ENCODE results near the gene PTBP1. TPM values are rescaled to one million over a fixed set of nuclear protein-coding genes. Genes with fewer than 3 reads are reported as not detected.

The PTBP1 gene
- total RNA-seq, 2 experiments from 2014 or later = 510 to 532 TPM

DNA sequence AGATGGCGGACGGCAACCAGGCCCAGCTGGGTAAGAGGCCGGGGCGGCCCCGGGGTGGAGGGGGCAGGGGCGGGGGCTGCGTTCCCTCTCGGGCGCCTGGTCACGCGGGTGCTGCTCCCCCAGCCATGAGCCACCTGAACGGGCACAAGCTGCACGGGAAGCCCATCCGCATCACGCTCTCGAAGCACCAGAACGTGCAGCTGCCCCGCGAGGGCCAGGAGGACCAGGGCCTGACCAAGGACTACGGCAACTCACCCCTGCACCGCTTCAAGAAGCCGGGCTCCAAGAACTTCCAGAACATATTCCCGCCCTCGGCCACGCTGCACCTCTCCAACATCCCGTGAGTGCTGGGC is 11.1 kb downstream of the PTBP1 start:
- Mint-ChIP-seq H3K4me1 (ENCODE audit: low read depth) (no peaks in the 10 kb centered on the region), H3K4me3 (no peak overlapping the region), H3K9me3 (no peaks in the 10 kb centered on the region), H3K27ac (no peak overlapping the region), H3K27me3 (ENCODE audit: low read depth) (no peaks in the 10 kb centered on the region), H3K36me3 (ENCODE audit: low read depth) (peaks cover 51% of the 10 kb centered on the region)
- no peak for DNase-seq
- intact Hi-C loops (cut with micrococcal nuclease) = no loop called here
- CTCF ChIA-PET = no interaction called here

DNA sequence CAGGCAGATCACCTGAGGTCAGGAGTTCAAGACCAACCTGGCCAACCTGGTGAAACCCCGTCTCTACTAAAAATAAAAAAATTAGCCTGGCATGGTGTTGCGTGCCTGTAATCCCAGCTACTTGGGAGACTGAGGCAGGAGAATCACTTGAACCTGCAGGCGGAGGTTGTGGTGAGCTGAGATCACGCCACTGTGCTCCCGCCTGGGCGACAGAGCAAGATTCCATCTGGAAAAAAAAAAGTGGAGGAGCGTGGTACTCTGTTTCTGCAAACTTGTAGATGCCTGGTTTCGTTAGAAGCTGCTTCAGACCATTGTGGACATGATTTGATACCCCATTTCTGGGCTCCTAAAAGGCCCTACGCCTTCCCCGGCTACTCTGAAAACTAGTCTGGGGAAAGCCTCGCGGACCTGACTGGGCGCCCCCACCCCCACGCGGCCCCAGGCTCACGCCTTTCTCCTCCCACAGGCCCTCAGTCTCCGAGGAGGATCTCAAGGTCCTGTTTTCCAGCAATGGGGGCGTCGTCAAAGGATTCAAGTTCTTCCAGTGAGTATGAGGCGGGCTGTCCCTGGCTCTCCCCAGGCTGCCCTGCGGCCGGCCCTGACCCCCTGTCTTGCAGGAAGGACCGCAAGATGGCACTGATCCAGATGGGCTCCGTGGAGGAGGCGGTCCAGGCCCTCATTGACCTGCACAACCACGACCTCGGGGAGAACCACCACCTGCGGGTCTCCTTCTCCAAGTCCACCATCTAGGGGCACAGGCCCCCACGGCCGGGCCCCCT is 13.0 kb downstream of the PTBP1 start:
- Mint-ChIP-seq H3K9me3 (no peaks in the 10 kb centered on the region), H3K27ac (peak overlapping the region; percentile 53), H3K27me3 (ENCODE audit: low read depth) (no peaks in the 10 kb centered on the region), H3K36me3 (ENCODE audit: low read depth) (peaks cover 50% of the 10 kb centered on the region), H3K4me3 (no peak overlapping the region), H3K4me1 (ENCODE audit: low read depth) (no peaks in the 10 kb centered on the region)
- CTCF ChIA-PET = no interaction called here
- intact Hi-C loops (cut with micrococcal nuclease) = no loop called here
- no peak for DNase-seq

DNA sequence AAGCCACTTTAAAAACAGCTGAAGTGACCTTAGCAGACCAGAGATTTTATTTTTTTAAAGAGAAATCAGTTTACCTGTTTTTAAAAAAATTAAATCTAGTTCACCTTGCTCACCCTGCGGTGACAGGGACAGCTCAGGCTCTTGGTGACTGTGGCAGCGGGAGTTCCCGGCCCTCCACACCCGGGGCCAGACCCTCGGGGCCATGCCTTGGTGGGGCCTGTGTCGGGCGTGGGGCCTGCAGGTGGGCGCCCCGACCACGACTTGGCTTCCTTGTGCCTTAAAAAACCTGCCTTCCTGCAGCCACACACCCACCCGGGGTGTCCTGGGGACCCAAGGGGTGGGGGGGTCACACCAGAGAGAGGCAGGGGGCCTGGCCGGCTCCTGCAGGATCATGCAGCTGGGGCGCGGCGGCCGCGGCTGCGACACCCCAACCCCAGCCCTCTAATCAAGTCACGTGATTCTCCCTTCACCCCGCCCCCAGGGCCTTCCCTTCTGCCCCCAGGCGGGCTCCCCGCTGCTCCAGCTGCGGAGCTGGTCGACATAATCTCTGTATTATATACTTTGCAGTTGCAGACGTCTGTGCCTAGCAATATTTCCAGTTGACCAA is 13.7 kb downstream of the PTBP1 start:
- Mint-ChIP-seq H3K27ac (peak overlapping the region; percentile 53), H3K36me3 (ENCODE audit: low read depth) (peaks cover 53% of the 10 kb centered on the region), H3K4me3 (no peak overlapping the region), H3K27me3 (ENCODE audit: low read depth) (no peaks in the 10 kb centered on the region), H3K4me1 (ENCODE audit: low read depth) (no peaks in the 10 kb centered on the region), H3K9me3 (no peaks in the 10 kb centered on the region)
- intact Hi-C loops (cut with micrococcal nuclease) = no loop called here
- CTCF ChIA-PET = no interaction called here
- no peak for DNase-seq

DNA sequence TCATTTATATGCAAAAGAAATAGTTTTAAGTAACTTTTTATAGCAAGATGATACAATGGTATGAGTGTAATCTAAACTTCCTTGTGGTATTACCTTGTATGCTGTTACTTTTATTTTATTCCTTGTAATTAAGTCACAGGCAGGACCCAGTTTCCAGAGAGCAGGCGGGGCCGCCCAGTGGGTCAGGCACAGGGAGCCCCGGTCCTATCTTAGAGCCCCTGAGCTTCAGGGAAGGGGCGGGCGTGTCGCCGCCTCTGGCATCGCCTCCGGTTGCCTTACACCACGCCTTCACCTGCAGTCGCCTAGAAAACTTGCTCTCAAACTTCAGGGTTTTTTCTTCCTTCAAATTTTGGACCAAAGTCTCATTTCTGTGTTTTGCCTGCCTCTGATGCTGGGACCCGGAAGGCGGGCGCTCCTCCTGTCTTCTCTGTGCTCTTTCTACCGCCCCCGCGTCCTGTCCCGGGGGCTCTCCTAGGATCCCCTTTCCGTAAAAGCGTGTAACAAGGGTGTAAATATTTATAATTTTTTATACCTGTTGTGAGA is 14.3 kb downstream of the PTBP1 start:
- CTCF ChIA-PET = no interaction called here
- H3K4me1 Mint-ChIP-seq (ENCODE audit: low read depth) = no peaks in the 10 kb centered on the region
- H3K27me3 Mint-ChIP-seq (ENCODE audit: low read depth) = no peaks in the 10 kb centered on the region
- DNase-seq = no peak
- peaks cover 56% of the 10 kb centered on the region for H3K36me3 Mint-ChIP-seq (ENCODE audit: low read depth)
- peaks cover 2% of the 10 kb centered on the region for H3K9me3 Mint-ChIP-seq
- no peak overlapping the region for H3K27ac Mint-ChIP-seq
- intact Hi-C loops (cut with micrococcal nuclease) = no loop called here
- no peak overlapping the region for H3K4me3 Mint-ChIP-seq

DNA sequence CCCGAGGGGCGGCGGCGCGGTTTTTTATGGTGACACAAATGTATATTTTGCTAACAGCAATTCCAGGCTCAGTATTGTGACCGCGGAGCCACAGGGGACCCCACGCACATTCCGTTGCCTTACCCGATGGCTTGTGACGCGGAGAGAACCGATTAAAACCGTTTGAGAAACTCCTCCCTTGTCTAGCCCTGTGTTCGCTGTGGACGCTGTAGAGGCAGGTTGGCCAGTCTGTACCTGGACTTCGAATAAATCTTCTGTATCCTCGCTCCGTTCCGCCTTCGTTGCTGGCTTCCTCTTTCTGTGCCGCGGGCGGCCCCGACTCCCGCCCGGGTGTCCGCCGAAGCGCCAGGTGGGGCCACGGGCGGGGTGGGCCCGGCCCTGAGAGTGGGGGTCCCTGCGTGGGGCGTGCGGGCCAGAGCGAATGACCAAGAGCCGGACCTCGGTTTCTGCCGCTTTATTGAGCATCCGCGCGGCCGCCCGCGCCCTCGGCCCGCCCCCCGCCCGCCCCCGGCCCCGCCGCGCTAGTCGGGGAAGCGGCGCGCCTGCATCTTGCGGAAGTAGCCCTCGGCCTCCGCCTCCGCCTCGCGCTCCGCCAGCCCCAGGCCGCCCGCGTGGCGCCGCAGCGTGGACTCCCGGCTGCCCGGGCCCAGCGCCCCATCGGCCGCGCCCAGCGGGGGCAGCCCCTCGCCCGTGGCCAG is 14.9 kb downstream of the PTBP1 start:
- intact Hi-C loops (cut with micrococcal nuclease) = no loop called here
- CTCF ChIA-PET = no interaction called here
- Mint-ChIP-seq H3K27me3 (ENCODE audit: low read depth) (no peaks in the 10 kb centered on the region), H3K36me3 (ENCODE audit: low read depth) (peaks cover 52% of the 10 kb centered on the region), H3K4me1 (ENCODE audit: low read depth) (no peaks in the 10 kb centered on the region), H3K9me3 (peaks cover 2% of the 10 kb centered on the region), H3K4me3 (no peak overlapping the region), H3K27ac (no peak overlapping the region)
- no peak for DNase-seq

DNA sequence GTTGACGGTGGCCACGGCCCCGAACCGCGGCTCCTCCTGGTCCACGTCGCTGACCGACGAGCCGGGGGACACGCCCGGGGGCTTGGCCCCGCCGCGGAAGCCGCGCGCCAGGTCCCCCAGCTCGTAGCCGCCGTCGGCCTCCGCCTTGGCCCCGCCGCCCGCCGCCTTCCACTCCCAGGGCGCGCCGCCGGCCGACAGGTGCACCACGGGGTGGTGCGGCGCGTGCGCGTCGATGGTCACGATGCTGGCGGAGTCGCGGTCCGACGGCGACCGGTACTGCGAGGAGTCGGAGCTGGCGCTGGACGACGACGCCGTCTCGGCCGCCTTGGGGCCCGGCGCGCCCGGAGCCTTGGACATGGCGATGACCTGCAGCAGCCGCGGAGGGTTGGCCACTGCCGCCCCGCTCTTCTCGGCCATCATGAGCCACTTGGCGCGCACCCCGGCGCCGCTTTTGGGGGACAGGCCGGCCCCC is 15.5 kb downstream of the PTBP1 start:
- Mint-ChIP-seq H3K9me3 (peaks cover 2% of the 10 kb centered on the region), H3K27ac (no peak overlapping the region), H3K4me1 (ENCODE audit: low read depth) (no peaks in the 10 kb centered on the region), H3K36me3 (ENCODE audit: low read depth) (peaks cover 46% of the 10 kb centered on the region), H3K4me3 (no peak overlapping the region), H3K27me3 (ENCODE audit: low read depth) (no peaks in the 10 kb centered on the region)
- intact Hi-C loops (cut with micrococcal nuclease) = no loop called here
- CTCF ChIA-PET = no interaction called here
- DNase-seq = no peak

DNA sequence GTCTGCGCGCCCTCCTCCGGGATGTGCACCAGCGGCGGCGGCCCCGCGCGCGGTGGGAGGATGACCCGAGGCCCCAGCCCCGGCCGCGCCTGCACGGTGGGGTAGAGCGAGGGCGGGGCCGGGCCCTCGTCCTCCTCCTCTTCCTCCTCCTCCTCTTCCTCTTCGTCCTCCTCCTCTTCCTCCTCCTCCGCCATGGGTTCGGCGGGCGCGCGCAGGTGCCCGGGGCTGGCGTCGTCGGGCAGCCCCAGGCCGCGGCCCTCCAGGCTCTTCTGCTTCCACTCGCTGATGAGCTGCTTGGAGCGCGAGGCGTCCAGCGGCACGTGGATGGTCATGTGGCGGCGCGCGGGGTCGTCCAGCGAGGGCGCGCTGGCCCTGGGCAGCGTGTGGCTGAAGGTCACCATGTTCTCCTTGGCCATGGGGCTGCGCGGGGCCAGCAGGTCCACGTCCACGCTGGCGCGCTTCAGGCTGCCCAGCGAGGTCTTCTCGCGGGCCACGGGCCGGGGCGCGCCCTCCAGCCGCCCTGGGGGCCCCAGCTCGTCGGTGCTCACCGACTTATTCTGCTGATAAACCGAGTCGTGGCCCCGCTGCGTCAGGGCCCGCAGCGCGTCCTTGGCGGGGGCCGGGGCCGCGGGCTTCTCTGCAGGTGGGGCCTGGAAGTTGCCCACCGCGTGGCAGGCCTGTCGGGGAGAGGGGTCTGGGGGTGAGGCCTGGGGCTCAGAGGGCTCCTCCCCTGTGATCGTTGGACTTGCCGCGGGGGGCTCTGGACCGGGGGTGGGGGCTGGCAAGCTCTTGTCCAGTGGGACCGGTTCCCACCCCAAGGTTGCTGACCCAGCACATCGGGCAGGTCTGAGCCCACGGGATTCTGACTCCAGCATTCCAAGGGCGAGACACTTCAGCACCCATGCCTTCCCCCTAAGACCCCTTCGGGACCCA is 16.2 kb downstream of the PTBP1 start:
- intact Hi-C loops (cut with micrococcal nuclease) = no loop called here
- Mint-ChIP-seq H3K27me3 (ENCODE audit: low read depth) (no peaks in the 10 kb centered on the region), H3K27ac (no peak overlapping the region), H3K4me3 (no peak overlapping the region), H3K36me3 (ENCODE audit: low read depth) (peaks cover 43% of the 10 kb centered on the region), H3K4me1 (ENCODE audit: low read depth) (no peaks in the 10 kb centered on the region), H3K9me3 (peaks cover 2% of the 10 kb centered on the region)
- DNase-seq = no peak
- CTCF ChIA-PET = no interaction called here

DNA sequence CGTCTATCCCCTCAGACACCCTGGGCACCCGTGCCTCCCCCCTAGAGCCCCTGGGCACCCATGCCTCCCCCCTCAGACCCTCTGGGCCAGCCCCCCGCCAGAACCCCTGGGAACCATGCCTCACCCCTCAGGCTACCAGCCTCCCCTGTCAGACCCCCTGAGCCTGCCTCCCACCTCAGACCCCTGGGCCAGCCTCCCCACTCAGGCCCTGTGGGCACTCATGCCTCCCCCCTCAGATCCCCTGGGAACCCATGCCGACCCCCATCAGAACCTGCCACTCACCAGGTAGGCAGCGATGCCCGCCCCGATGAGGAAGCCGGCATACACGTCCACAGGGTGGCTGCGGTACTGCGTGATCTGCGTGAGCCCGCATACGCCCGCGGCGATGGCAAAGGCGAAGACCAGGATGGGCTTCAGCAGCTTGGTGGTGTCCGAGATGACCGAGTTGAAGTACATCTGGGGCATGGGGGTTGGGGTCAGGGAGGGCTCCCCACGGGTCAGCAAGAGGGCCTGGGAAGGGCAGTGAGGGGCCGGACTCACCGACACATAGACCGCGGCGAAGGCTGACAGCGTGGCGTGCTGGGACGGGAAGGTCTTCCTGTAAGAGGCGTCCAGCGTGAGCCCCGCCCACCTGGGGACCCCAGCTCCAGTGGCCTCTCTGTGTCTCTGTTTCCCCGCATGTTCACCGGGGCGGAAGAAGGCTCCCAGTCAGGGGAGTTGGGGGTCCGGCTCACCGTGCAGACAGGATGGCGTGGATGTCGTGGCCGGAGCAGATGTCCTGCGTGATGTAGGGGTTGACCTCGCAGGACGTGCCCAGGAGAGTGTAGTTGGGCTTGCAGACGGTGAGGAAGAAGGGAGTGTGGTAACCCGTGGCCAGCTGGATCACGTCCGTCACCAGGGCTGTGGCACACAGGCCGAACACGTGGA is 17.2 kb downstream of the PTBP1 start:
- DNase-seq = no peak
- Mint-ChIP-seq H3K4me1 (ENCODE audit: low read depth) (no peaks in the 10 kb centered on the region), H3K27me3 (ENCODE audit: low read depth) (no peaks in the 10 kb centered on the region), H3K9me3 (peaks cover 2% of the 10 kb centered on the region), H3K4me3 (no peak overlapping the region), H3K36me3 (ENCODE audit: low read depth) (peaks cover 39% of the 10 kb centered on the region), H3K27ac (no peak overlapping the region)
- CTCF ChIA-PET = interaction anchor here (0.5 kb wide), 1 partner anchor 793 kb away, joined by 4 read pairs; no protein-coding TSS in a partner anchor
- intact Hi-C loops (cut with micrococcal nuclease) = no loop called here

DNA sequence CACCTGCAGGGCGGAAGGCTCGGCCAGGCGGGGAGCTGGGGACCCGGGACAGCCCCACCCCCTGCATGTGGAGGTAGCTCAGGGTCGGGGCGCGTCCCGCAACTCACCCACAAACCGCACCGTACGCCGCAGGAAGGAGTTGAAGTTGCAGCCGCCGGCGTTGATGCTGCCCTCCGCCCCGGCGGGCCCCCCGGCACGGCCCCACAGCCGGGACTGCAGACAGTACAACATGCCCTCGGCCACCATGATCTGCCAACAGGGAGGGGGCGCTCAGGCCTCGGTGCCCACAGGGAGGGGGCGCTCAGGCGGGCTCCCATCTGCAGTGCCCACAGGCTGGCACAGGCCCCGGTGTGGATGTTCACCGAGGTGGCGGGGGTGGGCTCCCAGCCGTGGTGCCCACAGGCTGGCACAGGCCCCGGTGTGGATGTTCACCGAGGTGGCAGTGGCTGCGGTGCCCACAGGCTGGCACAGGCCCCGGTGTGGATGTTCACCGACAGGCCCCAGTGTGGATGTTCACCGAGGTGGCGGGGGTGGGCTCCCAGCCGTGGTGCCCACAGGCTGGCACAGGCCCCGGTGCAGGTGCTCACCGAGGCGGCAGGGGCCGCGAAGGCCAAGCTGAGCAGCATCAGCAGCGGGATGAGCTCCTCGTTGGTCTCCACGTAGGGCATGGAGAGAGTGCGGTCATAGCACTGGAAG is 18.0 kb downstream of the PTBP1 start:
- peaks cover 2% of the 10 kb centered on the region for H3K9me3 Mint-ChIP-seq
- H3K27ac Mint-ChIP-seq = no peak overlapping the region
- peaks cover 32% of the 10 kb centered on the region for H3K36me3 Mint-ChIP-seq (ENCODE audit: low read depth)
- DNase-seq = no peak
- no peaks in the 10 kb centered on the region for H3K27me3 Mint-ChIP-seq (ENCODE audit: low read depth)
- no peaks in the 10 kb centered on the region for H3K4me1 Mint-ChIP-seq (ENCODE audit: low read depth)
- CTCF ChIA-PET = interaction anchor here (0.5 to 0.6 kb wide), 2 partner anchors 48 to 792 kb away, joined by 3 to 4 read pairs; no protein-coding TSS in a partner anchor
- intact Hi-C loops (cut with micrococcal nuclease) = no loop called here
- no peak overlapping the region for H3K4me3 Mint-ChIP-seq

DNA sequence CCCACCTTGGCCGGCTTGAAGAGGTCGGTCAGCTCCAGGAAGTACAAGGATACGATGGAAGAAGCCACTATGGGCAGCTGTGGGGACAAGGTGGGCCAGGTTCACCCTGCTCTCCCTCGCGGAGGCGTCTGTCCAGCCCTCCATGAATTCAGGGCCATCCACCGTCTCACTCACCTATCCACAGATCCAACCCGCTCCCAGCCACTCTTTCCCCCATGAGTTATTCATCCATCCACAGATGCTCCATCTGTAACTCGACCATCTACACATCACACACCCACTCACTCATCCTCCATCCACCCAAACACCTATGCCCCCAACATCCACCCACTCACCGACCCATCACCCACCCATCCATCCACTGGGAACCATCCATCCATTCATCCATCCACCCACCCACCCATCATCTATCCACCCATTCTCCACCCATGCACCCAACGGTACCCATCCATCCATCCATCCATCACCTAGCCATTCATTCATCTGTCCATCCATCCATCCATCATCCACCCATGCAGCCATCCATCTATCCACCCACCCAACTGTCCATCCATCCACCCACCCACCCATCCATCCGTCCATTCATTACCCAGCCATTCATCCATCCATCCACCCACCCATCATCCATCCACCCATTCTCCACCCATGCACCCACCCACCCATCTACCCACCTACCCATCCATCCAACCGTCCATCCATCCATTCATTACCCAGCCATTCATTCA is 18.7 kb downstream of the PTBP1 start:
- CTCF ChIA-PET = interaction anchor here (0.6 kb wide), 1 partner anchor 48 kb away, joined by 3 read pairs; no protein-coding TSS in a partner anchor
- intact Hi-C loops (cut with micrococcal nuclease) = no loop called here
- H3K4me3 Mint-ChIP-seq = no peak overlapping the region
- no peaks in the 10 kb centered on the region for H3K4me1 Mint-ChIP-seq (ENCODE audit: low read depth)
- H3K27ac Mint-ChIP-seq = no peak overlapping the region
- peaks cover 2% of the 10 kb centered on the region for H3K9me3 Mint-ChIP-seq
- peaks cover 27% of the 10 kb centered on the region for H3K36me3 Mint-ChIP-seq (ENCODE audit: low read depth)
- H3K27me3 Mint-ChIP-seq (ENCODE audit: low read depth) = no peaks in the 10 kb centered on the region
- no peak for DNase-seq
